Right lobe of liver (tissue), 4 donors: ENCODE measurements around the gene CNIH3.

ENCODE experiments used
- CTCF ChIP-seq, 4 donors: fragments of 200-600 bp in 3 of 4; fragments of 450-650 bp in 1 of 4; IDR thresholded peaks; one replicate each; pipeline versions ENCODE4 v1.5.1 to v1.8.0; 2016 to 2022; ENCODE audit warnings: antibody characterized with exemption in 4 of 4, mild to moderate bottlenecking in 2 of 4
- POLR2A ChIP-seq: fragments of 450-650 bp; IDR thresholded peaks from one replicate; pipeline ENCODE4 v1.6.1; 2017; ENCODE audit warnings: antibody characterized with exemption, mild to moderate bottlenecking
- donor health status: DM: no; HTN: no; CAD: no.
- donor health status: DM: no; HTN: no; CAD: no.
- donor health status: DM: no; HTN: yes; CAD: no.

DNA sequence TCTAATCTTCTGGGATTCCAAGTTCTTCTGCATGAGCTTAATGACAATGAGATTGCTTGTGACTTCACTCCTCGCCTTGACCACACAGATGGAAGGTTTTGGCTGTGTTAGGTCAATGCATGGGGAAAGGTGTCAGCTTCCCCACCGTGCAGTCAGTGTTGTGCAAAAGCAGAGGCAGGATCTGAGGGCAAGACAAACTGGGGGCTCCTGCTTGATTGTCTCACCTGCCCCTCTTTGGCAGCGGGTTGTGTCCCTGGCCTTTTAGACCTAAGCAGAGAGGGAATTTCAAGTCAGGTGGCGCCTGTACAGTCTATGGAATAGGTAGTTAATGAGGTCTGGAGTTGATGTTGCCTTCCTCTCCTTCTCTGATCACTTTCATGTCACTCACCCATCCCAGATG is 150.1 kb downstream of the CNIH3 start:
- TF ChIP-seq CTCF (IDR thresholded peaks at IDR 0.05): no peak
- no peak for TF ChIP-seq POLR2A
